WTC11 (cell line): ENCODE results near the gene FUCA1. TPM values are rescaled to one million over a fixed set of nuclear protein-coding genes. Genes with fewer than 3 reads are reported as not detected.

ENCODE experiments used
- ATAC-seq: fragments of 200-7000 bp; cut with Tn5 transposase; 2 replicates; pipeline ENCODE4 v1.10.0; 2021; ENCODE audit warnings: mild to moderate bottlenecking, moderate library complexity
- CTCF ChIA-PET: fragments of 300-600 bp; sonication (Branson Sonifier 250); formaldehyde crosslinking; loops from one replicate; lab custom pipeline; 2021; ENCODE audit warnings: antibody characterized with exemption; lab: Charles Lee
- POLR2A ChIA-PET: fragments of 350-600 bp; sonication (Branson Sonifier 250); formaldehyde crosslinking; loops from one replicate; lab custom pipeline; 2021; ENCODE audit warnings: antibody characterized with exemption; lab: Charles Lee
- DNase-seq: peaks from one replicate; pipeline ENCODE4 v3.0.0; 2021; ENCODE audit warnings: low spot score
- H3K27ac Mint-ChIP-seq: 2 replicates; pipeline ENCODE4 v1.8.0; 2021; ENCODE audit warnings: mixed read lengths
- H3K27me3 Mint-ChIP-seq: 2 replicates; pipeline ENCODE4 v1.8.0; 2021; ENCODE audit warnings: low read depth, mild to moderate bottlenecking, moderate library complexity, mixed read lengths
- H3K36me3 Mint-ChIP-seq: 2 replicates; pipeline ENCODE4 v1.8.0; 2021; ENCODE audit warnings: mixed read lengths
- H3K4me1 Mint-ChIP-seq: 2 replicates; pipeline ENCODE4 v1.8.0; 2022; ENCODE audit warnings: mixed read lengths
- H3K4me3 Mint-ChIP-seq: 2 replicates; pipeline ENCODE4 v1.8.0; 2021; ENCODE audit warnings: mild to moderate bottlenecking, moderate library complexity, mixed read lengths
- H3K9me3 Mint-ChIP-seq: 2 replicates; pipeline ENCODE4 v1.8.0; 2021; ENCODE audit warnings: mixed read lengths
- CREB1 ChIP-seq: sonication (generic); formaldehyde crosslinking; IDR thresholded peaks from 2 replicates; pipeline ENCODE4 v1.8.0; 2023; ENCODE audit warnings: mild to moderate bottlenecking, missing genetic modification reagents
- ELF4 ChIP-seq: sonication (generic); formaldehyde crosslinking; IDR thresholded peaks from 2 replicates; pipeline ENCODE4 v1.8.1; 2022; ENCODE audit warnings: low read depth, mild to moderate bottlenecking, moderate library complexity, missing genetic modification reagents
- FOXJ3 ChIP-seq: sonication (generic); formaldehyde crosslinking; IDR thresholded peaks from 2 replicates; pipeline ENCODE4 v1.9.0; 2021; ENCODE audit warnings: missing genetic modification reagents, mild to moderate bottlenecking, borderline replicate concordance
- FOXP4 ChIP-seq: sonication (generic); formaldehyde crosslinking; IDR thresholded peaks from 2 replicates; pipeline ENCODE4 v1.8.0; 2022; ENCODE audit warnings: mild to moderate bottlenecking, missing genetic modification reagents
- GABPB1 ChIP-seq: sonication (generic); formaldehyde crosslinking; IDR thresholded peaks from 2 replicates; pipeline ENCODE4 v1.8.1; 2023; ENCODE audit warnings: mild to moderate bottlenecking, missing genetic modification reagents
- HMGA2 ChIP-seq: fragments of 250-450 bp; sonication (Bioruptor Pico); IDR thresholded peaks from 2 replicates; pipeline ENCODE4 v1.4.0; 2021; ENCODE audit warnings: mild to moderate bottlenecking, moderate library complexity
- JAZF1 ChIP-seq: fragments of 250-450 bp; sonication (Bioruptor Pico); IDR thresholded peaks from 2 replicates; pipeline ENCODE4 v1.9.0; 2021; ENCODE audit warnings: moderate library complexity, mild to moderate bottlenecking, inconsistent platforms
- JUN ChIP-seq: sonication (generic); formaldehyde crosslinking; IDR thresholded peaks from 2 replicates; pipeline ENCODE4 v1.8.0; 2023; ENCODE audit warnings: mild to moderate bottlenecking, missing genetic modification reagents
- MYBL2 ChIP-seq: sonication (generic); formaldehyde crosslinking; IDR thresholded peaks from 2 replicates; pipeline ENCODE4 v1.8.1; 2023; ENCODE audit warnings: mild to moderate bottlenecking, moderate library complexity, missing genetic modification reagents
- NFYB ChIP-seq: sonication (generic); formaldehyde crosslinking; conservative IDR thresholded peaks from 2 replicates; pipeline ENCODE4 v1.8.0; 2022; ENCODE audit warnings: low read depth, missing genetic modification reagents
- NR1H2 ChIP-seq: sonication (generic); formaldehyde crosslinking; IDR thresholded peaks from 2 replicates; pipeline ENCODE4 v1.9.0; 2021; ENCODE audit warnings: mild to moderate bottlenecking, moderate library complexity, missing genetic modification reagents
- NR3C1 ChIP-seq: sonication (generic); formaldehyde crosslinking; conservative IDR thresholded peaks from 2 replicates; pipeline ENCODE4 v1.8.1; 2023; ENCODE audit warnings: low read depth, mild to moderate bottlenecking, missing genetic modification reagents
- PREB ChIP-seq: sonication (generic); formaldehyde crosslinking; IDR thresholded peaks from 2 replicates; pipeline ENCODE4 v1.8.1; 2022; ENCODE audit warnings: mild to moderate bottlenecking, missing genetic modification reagents, moderate library complexity, borderline replicate concordance
- RORB ChIP-seq: fragments of 250-450 bp; sonication (Bioruptor Pico); IDR thresholded peaks from 2 replicates; pipeline ENCODE4 v1.9.0; 2021; ENCODE audit warnings: mild to moderate bottlenecking
- SMAD4 ChIP-seq: sonication (generic); formaldehyde crosslinking; IDR thresholded peaks from 2 replicates; pipeline ENCODE4 v1.8.0; 2022; ENCODE audit warnings: mild to moderate bottlenecking, missing genetic modification reagents
- SOX15 ChIP-seq: fragments of 250-450 bp; sonication (Bioruptor Pico); IDR thresholded peaks from 2 replicates; pipeline ENCODE4 v1.9.0; 2021; ENCODE audit warnings: mild to moderate bottlenecking
- TEAD4 ChIP-seq: sonication (generic); formaldehyde crosslinking; IDR thresholded peaks from 2 replicates; pipeline ENCODE4 v1.8.0; 2022; ENCODE audit warnings: mild to moderate bottlenecking, missing genetic modification reagents
- ZNF121 ChIP-seq: sonication (generic); formaldehyde crosslinking; IDR thresholded peaks from 2 replicates; pipeline ENCODE4 v1.8.0; 2023; ENCODE audit warnings: missing genetic modification reagents
- ZNF232 ChIP-seq: sonication (generic); formaldehyde crosslinking; IDR thresholded peaks from 2 replicates; pipeline ENCODE4 v1.8.0; 2022; ENCODE audit warnings: mild to moderate bottlenecking, missing genetic modification reagents
- ZNF263 ChIP-seq: sonication (generic); formaldehyde crosslinking; IDR thresholded peaks from 2 replicates; pipeline ENCODE4 v1.8.1; 2022; ENCODE audit warnings: low read depth, mild to moderate bottlenecking, moderate library complexity, missing genetic modification reagents
- ZNF396 ChIP-seq: fragments of 250-450 bp; sonication (Bioruptor Pico); IDR thresholded peaks from 2 replicates; pipeline ENCODE4 v1.8.0; 2021; ENCODE audit warnings: mild to moderate bottlenecking, moderate library complexity, borderline replicate concordance
- ZNF416 ChIP-seq: fragments of 250-450 bp; sonication (Bioruptor Pico); IDR thresholded peaks from 2 replicates; pipeline ENCODE4 v1.9.0; 2021; ENCODE audit warnings: mild to moderate bottlenecking, inconsistent platforms
- ZNF423 ChIP-seq: fragments of 250-450 bp; sonication (Bioruptor Pico); IDR thresholded peaks from 2 replicates; pipeline ENCODE4 v2.1.2; 2022; ENCODE audit warnings: mild to moderate bottlenecking, moderate library complexity
- total RNA-seq: library from RNA; stranded (reverse); gene quantifications from 3 replicates; pipeline ENCODE4 v1.2.3, GENCODE V29; 2021
- TF ChIP-seq, protein P1 (sequence below): sonication (generic); formaldehyde crosslinking; IDR thresholded peaks from 2 replicates; pipeline ENCODE4 v1.8.1; 2023; ENCODE audit warnings: mild to moderate bottlenecking, missing genetic modification reagents
- TF ChIP-seq, protein P2 (sequence below): sonication (generic); formaldehyde crosslinking; IDR thresholded peaks from 2 replicates; pipeline ENCODE4 v1.8.0; 2022; ENCODE audit warnings: mild to moderate bottlenecking, missing genetic modification reagents
- TF ChIP-seq, protein P3 (sequence below): sonication (generic); formaldehyde crosslinking; IDR thresholded peaks from 2 replicates; pipeline ENCODE4 v1.8.0; 2022; ENCODE audit warnings: missing genetic modification reagents

FUCA1 gene
- total RNA-seq, 1 experiment from 2014 or later: 7.5 TPM

DNA sequence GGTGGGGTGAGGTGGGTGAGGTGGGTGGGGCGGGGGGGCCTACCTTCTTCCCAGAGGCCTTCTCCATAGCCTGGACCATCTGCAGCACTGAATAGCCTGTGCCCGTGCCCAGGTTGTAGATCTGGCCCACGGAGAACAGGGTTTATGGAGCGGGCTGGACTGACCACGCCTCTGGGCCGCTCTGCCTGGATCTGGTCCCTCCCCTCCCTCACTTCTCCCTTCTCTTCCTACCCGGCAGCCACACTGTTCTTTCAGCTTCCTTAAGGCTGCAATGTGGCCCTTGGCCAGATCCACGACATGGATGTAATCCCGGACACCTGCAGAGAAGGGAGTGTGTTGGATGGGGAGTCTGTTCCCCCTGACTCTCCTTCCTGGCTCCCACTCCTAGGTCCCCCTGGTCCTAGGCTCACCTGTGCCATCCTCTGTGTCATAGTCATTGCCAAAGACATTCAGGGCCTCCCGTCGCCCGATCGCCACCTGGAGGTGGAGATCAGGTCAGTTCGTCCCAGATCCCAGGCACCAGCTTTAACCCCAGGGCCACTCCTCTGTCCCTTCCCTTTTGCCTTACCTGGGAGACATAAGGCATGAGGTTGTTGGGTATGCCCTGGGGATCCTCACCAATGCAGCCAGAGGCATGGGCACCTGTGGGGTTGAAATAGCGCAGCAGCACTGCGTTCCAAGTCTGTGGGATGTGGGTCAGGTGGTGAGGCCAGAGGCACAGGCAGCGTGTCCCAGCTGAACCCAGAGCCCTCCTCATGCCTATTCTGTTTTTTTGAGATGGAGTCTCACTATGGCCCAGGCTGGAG is 71.4 kb downstream of the FUCA1 start:
- Mint-ChIP-seq H3K4me3 (no peak overlapping the region), H3K27ac (0 out of 2 replicates have a peak overlapping the region, but pooled peaks have one; percentile 19), H3K4me1 (peaks cover 19% of the 10 kb centered on the region), H3K36me3 (peaks cover 13% of the 10 kb centered on the region), H3K27me3 (peaks cover 6% of the 10 kb centered on the region), H3K9me3 (no peaks in the 10 kb centered on the region)
- DNase-seq (peak; percentile 52), ATAC-seq (peak; percentile 3; the same call in 1 of the 2 replicates)
- CTCF ChIA-PET: interaction anchor here (0.9 to 7.8 kb wide), 7 partner anchors 13 to 159 kb away, joined by 3 to 109 read pairs (median 4); partner anchors contain the start of gene PITHD1
- POLR2A ChIA-PET: no interaction called here
- TF ChIP-seq RORB (CRISPR knock-in tag) (no peak), JAZF1 (no peak), ZNF416 (CRISPR knock-in tag) (no peak), FOXP4 (CRISPR knock-in tag) (no peak), SMAD4 (no peak), MYBL2 (CRISPR knock-in tag) (no peak), ZNF423 (CRISPR knock-in tag) (no peak), ZNF232 (CRISPR knock-in tag) (no peak), TEAD4 (no peak), CREB1 (CRISPR knock-in tag) (no peak), HMGA2 (CRISPR knock-in tag) (no peak), ZNF121 (CRISPR knock-in tag) (no peak), JUN (CRISPR knock-in tag) (no peak), ELF4 (CRISPR knock-in tag) (no peak), ZNF263 (CRISPR knock-in tag) (no peak)
- TF ChIP-seq, protein P1, sequence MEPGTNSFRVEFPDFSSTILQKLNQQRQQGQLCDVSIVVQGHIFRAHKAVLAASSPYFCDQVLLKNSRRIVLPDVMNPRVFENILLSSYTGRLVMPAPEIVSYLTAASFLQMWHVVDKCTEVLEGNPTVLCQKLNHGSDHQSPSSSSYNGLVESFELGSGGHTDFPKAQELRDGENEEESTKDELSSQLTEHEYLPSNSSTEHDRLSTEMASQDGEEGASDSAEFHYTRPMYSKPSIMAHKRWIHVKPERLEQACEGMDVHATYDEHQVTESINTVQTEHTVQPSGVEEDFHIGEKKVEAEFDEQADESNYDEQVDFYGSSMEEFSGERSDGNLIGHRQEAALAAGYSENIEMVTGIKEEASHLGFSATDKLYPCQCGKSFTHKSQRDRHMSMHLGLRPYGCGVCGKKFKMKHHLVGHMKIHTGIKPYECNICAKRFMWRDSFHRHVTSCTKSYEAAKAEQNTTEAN (CRISPR knock-in tag): no peak
- TF ChIP-seq, protein P2, sequence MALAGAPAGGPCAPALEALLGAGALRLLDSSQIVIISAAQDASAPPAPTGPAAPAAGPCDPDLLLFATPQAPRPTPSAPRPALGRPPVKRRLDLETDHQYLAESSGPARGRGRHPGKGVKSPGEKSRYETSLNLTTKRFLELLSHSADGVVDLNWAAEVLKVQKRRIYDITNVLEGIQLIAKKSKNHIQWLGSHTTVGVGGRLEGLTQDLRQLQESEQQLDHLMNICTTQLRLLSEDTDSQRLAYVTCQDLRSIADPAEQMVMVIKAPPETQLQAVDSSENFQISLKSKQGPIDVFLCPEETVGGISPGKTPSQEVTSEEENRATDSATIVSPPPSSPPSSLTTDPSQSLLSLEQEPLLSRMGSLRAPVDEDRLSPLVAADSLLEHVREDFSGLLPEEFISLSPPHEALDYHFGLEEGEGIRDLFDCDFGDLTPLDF: no peak

DNA sequence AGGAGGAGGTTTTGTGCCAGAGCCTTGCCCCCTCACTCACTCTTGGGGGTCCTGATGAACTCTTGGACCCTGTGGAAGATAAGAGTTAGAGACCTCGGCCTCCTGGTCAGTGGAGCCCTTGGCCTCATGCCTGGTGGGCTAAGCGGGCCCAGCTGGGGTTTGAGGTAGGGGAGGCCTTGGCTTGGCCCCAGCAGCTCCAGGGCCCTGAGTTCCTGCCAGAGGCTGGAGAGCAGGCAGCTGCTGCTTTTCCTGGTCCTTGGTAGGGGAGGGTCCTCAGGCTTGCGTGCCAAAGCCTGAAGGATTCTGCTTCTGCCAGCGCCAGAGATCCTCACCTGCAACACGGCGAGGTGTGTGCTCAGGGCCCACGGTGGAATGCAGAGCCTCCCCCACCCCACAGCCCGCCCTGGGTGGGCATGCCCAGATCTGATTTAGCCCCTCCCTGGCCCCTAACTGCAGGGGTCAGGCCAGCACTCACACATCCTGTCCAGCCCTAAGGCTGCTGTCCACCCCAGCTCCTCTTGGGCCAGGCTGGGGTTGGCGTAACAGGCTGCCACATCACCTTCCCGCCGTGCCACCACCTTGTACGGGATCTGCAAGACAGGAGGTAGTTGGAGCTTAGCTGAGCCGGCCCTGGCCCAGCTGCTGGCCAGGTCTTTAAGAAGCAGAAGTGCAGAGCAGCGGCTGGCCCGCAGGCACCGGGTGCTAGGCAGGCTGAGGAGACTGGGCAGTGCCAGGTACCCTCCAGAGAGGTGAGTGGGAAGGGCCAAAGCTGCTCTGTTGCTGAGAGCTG is 72.2 kb downstream of the FUCA1 start:
- CTCF ChIA-PET: interaction anchor here (1.7 to 7.8 kb wide), 3 partner anchors 14 to 25 kb away, joined by 5 to 109 read pairs (median 64); no protein-coding TSS in a partner anchor
- H3K4me3 Mint-ChIP-seq: no peak overlapping the region
- H3K36me3 Mint-ChIP-seq: peaks cover 13% of the 10 kb centered on the region
- POLR2A ChIA-PET: interaction anchor here (0.7 kb wide), 1 partner anchor 30 kb away, joined by 3 read pairs; no protein-coding TSS in a partner anchor
- DNase-seq (no peak), ATAC-seq (no peak)
- H3K27me3 Mint-ChIP-seq: no peaks in the 10 kb centered on the region
- H3K9me3 Mint-ChIP-seq: no peaks in the 10 kb centered on the region
- H3K27ac Mint-ChIP-seq: no peak overlapping the region
- H3K4me1 Mint-ChIP-seq: peaks cover 20% of the 10 kb centered on the region
- TF ChIP-seq ZNF396 (CRISPR knock-in tag) (no peak), NR1H2 (no peak), FOXJ3 (CRISPR knock-in tag) (no peak), GABPB1 (CRISPR knock-in tag) (no peak), PREB (CRISPR knock-in tag) (no peak), NFYB (CRISPR knock-in tag) (no peak), NR3C1 (CRISPR knock-in tag) (no peak), SOX15 (CRISPR knock-in tag) (no peak), ZNF121 (CRISPR knock-in tag) (no peak), JAZF1 (no peak)
- TF ChIP-seq, protein P3, sequence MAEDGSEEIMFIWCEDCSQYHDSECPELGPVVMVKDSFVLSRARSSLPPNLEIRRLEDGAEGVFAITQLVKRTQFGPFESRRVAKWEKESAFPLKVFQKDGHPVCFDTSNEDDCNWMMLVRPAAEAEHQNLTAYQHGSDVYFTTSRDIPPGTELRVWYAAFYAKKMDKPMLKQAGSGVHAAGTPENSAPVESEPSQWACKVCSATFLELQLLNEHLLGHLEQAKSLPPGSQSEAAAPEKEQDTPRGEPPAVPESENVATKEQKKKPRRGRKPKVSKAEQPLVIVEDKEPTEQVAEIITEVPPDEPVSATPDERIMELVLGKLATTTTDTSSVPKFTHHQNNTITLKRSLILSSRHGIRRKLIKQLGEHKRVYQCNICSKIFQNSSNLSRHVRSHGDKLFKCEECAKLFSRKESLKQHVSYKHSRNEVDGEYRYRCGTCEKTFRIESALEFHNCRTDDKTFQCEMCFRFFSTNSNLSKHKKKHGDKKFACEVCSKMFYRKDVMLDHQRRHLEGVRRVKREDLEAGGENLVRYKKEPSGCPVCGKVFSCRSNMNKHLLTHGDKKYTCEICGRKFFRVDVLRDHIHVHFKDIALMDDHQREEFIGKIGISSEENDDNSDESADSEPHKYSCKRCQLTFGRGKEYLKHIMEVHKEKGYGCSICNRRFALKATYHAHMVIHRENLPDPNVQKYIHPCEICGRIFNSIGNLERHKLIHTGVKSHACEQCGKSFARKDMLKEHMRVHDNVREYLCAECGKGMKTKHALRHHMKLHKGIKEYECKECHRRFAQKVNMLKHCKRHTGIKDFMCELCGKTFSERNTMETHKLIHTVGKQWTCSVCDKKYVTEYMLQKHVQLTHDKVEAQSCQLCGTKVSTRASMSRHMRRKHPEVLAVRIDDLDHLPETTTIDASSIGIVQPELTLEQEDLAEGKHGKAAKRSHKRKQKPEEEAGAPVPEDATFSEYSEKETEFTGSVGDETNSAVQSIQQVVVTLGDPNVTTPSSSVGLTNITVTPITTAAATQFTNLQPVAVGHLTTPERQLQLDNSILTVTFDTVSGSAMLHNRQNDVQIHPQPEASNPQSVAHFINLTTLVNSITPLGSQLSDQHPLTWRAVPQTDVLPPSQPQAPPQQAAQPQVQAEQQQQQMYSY (CRISPR knock-in tag): no peak
